Measurements from ENCODE around the gene TRAF3IP1. TPM values are rescaled to one million over a fixed set of nuclear protein-coding genes. Genes with fewer than 3 reads are reported as not detected.

The TRAF3IP1 gene
- total RNA-seq, 1 experiment from 2014 or later, result 8.2 TPM

DNA sequence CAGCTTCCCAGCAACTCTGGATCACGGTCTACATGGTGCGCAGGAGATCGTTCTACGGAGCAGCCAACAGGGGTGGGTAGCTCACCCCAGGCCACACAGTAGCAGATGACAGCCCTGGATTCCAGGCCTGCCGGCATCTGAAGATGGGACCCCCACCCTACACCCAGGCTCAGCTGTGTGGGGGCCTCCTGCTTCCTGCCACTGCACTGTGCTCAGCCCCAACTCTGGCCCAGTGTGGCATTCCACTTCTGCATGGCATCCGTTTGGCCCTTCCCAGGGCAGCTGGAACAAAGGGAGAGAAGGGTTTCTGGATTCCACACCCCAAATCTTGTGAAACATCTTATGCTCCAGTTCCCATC is 41.0 kb upstream of the TRAF3IP1 start:
- Histone ChIP-seq H3K27me3 (ENCODE audit: low read length) (no peaks in the 10 kb centered on the region), H2AFZ (ENCODE audit: low read length) (no peak overlapping the region), H3K27ac (ENCODE audit: low read length) (no peak overlapping the region), H3K4me2 (ENCODE audit: low read length) (no peak overlapping the region), H3F3A (ENCODE audit: low read length, unreplicated experiment) (no peaks in the 10 kb centered on the region), H3K9me3 (ENCODE audit: low read length) (no peaks in the 10 kb centered on the region), H3K79me2 (ENCODE audit: low read length) (peaks cover 61% of the 10 kb centered on the region), H3K4me1 (ENCODE audit: insufficient read depth, low read length) (no peaks in the 10 kb centered on the region), H4K20me1 (ENCODE audit: low read length) (peaks cover 29% of the 10 kb centered on the region), H3K9ac (ENCODE audit: low read length) (no peak overlapping the region), H3K9me2 (replicated peaks; ENCODE audit: low read length) (no peaks in the 10 kb centered on the region), H3K36me3 (ENCODE audit: low read depth, low read length) (peaks cover 16% of the 10 kb centered on the region), H3K4me3 (ENCODE audit: low read length) (no peak overlapping the region)
- ChIA-PET POLR2A (ENCODE audit: unreplicated experiment) (no interaction called here), CTCF (no interaction called here)
- ATAC-seq (no peak), DNase-seq (no peak)
- no TSS peak for BruUV-seq (replicated peaks)
- no peak for TF ChIP-seq EZH2phosphoT487 (IDR thresholded peaks at IDR 0.05; ENCODE audit: borderline replicate concordance, low read length)
- TF ChIP-seq EZH2 (IDR thresholded peaks at IDR 0.05; ENCODE audit: low read length, unreplicated experiment), result no peak
- TF ChIP-seq CTCF (conservative IDR thresholded peaks at IDR 0.05; ENCODE audit: low read depth, low read length), result no peak
- intact Hi-C loops (cut with micrococcal nuclease), result no loop called here

DNA sequence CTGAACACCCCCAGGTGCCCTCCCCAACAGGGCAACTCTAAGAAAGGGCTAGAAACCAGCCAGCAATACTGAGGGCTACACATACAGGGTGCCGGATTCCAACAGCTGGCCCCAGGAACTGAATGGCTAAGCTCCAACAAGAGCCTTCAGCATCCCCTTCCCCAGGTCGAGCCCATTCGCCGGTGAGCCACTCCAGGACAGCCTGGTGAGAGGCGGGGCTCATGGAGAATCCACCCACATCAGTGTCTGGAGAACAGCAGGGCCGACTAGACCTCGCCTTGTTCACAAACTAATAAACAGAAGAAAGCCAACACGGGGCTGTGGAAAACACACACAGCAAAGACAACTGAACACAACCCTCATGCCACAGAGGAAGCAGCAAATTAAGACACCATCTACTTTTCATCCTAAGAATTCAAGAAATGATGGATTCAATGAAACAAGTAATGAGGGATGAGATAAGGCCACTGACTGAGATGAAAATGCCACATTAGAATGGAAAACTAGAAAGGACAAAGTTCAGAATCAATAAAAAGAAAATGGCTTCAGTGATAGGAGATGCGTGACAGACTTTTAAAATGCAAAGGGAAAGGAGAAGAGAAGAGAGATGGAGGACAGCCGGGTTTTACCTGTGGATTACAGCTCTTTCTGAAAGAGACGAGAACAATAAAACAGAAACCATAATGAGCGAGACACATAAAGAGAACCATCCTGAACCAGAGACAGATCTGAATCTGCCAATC is 40.1 kb upstream of the TRAF3IP1 start:
- H3K9me3 ChIP-seq (ENCODE audit: low read length), result no peaks in the 10 kb centered on the region
- POLR2A ChIA-PET (ENCODE audit: unreplicated experiment), result no interaction called here

More for the DNA sequence above, 40.1 kb upstream of the TRAF3IP1 start:
- no peak overlapping the region for H3K4me3 ChIP-seq (ENCODE audit: low read length)
- peaks cover 4% of the 10 kb centered on the region for H3K4me1 ChIP-seq (ENCODE audit: insufficient read depth, low read length)
- H3K4me2 ChIP-seq (ENCODE audit: low read length), result no peak overlapping the region
- H3K79me2 ChIP-seq (ENCODE audit: low read length), result peaks cover 70% of the 10 kb centered on the region
- H3K9me2 ChIP-seq (replicated peaks; ENCODE audit: low read length), result no peaks in the 10 kb centered on the region
- TF ChIP-seq EZH2phosphoT487 (IDR thresholded peaks at IDR 0.05; ENCODE audit: borderline replicate concordance, low read length) (no peak), EZH2 (IDR thresholded peaks at IDR 0.05; ENCODE audit: low read length, unreplicated experiment) (no peak), CTCF (conservative IDR thresholded peaks at IDR 0.05; ENCODE audit: low read depth, low read length) (no peak)
- H3K9ac ChIP-seq (ENCODE audit: low read length), result no peak overlapping the region
- no peak overlapping the region for H3K27ac ChIP-seq (ENCODE audit: low read length)
- CTCF ChIA-PET, result no interaction called here
- H3K36me3 ChIP-seq (ENCODE audit: low read depth, low read length), result peaks cover 16% of the 10 kb centered on the region
- ATAC-seq (no peak), DNase-seq (no peak)
- no peak overlapping the region for H2AFZ ChIP-seq (ENCODE audit: low read length)
- BruUV-seq (replicated peaks), result no TSS peak
- intact Hi-C loops (cut with micrococcal nuclease), result no loop called here
- no peaks in the 10 kb centered on the region for H3K27me3 ChIP-seq (ENCODE audit: low read length)
- no peaks in the 10 kb centered on the region for H3F3A ChIP-seq (ENCODE audit: low read length, unreplicated experiment)
- peaks cover 29% of the 10 kb centered on the region for H4K20me1 ChIP-seq (ENCODE audit: low read length)
